GM12875 (cell line): Measurements from ENCODE around the gene BTBD19.

Source experiments
- H3K4me3 ChIP-seq: one replicate; pipeline ENCODE4 v1.5.1; 2011; ENCODE audit warnings: low read depth, low read length, control low read depth
- CTCF ChIP-seq: IDR thresholded peaks from 2 replicates; pipeline ENCODE4 v1.5.1; 2011; ENCODE audit warnings: low read depth, mild to moderate bottlenecking, control low read depth, inconsistent platforms, low read length, moderate library complexity, borderline replicate concordance; ENCODE audit not compliant: insufficient read depth

The BTBD19 gene

DNA sequence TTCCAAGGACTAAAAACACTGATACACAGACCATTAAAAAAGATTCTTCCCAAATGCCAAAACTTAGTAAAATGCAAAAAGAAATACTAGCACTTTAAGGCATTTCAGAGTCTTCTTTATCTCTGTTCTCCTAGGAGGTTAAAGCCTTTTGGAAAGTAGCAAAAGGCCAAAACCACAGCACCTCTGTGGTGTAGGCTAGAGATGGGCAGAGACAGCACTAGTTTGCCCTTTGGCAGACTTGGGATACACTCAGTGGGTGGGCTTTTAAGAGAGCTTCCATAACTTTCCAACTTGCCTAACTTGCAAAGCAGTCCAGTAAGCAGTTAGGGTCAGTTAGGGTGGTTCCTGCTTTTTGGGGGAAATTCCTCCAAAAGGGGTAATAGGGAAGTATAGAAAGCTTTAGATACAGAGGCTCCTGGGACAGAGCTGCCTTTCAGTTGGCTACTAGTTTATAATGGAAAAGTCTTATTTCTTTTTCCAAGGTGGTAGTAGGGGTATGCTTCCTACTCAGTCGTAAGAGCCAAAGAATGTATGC is 52.6 kb downstream of the BTBD19 start:
- no peak for TF ChIP-seq CTCF
- no peak overlapping the region for H3K4me3 ChIP-seq

DNA sequence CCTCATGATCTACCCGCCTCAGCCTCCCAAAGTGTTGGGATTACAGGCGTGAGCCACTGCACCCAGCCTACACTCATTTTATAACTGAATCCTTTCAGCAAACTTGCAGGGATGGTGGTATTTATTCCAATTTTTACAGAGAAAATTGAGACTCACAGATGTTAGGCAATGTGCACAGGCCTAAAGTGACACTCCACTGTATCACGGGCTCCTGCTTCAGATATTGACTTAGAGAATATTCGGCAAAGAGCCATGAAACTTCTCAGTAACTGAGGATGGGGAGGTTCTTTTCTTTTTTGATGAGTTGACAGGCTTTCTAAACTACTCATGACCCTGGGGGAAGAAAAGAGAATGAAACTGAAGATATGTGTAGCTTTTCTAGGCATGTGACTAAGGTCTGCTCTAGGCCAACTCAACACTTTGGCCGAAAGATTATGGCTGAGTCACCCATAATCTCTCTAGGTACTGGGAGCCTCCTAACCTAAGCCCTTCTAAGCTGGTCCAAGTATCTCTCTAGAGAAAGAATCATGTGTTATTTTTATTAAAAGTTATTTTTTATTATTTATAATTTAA is 54.6 kb downstream of the BTBD19 start:
- H3K4me3 ChIP-seq = no peak overlapping the region
- TF ChIP-seq CTCF = no peak
